ENCODE measurements around the gene PTPRN2. TPM values are rescaled to one million over a fixed set of nuclear protein-coding genes. Genes with fewer than 3 reads are reported as not detected.

The PTPRN2 gene
- total RNA-seq, 1 experiment from 2014 or later, result 1.1 TPM

DNA sequence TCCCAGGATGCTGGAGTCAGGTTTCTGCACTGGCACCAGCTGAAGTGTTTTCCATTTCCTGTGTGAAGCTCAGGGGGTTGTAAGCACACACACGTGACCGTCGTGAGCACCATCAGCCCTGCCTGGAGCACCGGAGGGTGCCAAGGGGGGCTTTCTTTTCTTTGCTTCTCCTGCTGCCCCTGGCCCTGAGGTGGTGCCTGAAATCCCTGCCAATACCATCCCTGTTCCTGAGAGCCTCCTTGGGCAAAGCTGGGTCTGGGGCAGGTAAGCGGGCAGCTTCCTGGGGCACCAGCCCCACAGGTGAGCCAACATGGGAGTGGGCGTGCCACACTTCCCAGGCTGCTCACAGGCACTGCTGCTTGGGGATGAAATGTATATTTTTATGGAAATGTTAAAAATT, 657.2 kb downstream of the PTPRN2 start:
- ChIA-PET POLR2A (no interaction called here), CTCF (no interaction called here)
- DNase-seq (ENCODE audit: low read depth, low spot score), result no peak
- Histone ChIP-seq H3K27me3 (ENCODE audit: control insufficient read depth, insufficient read depth, low read length) (peaks cover 3% of the 10 kb centered on the region; the same call in 1 of the 2 replicates), H3K36me3 (ENCODE audit: control insufficient read depth, insufficient read depth, low read length) (no peaks in the 10 kb centered on the region), H3K27ac (ENCODE audit: low read length) (no peak overlapping the region), H3K4me3 (ENCODE audit: low read depth in 2 of 2, low read length in 2 of 2) (no peak overlapping the region), H3K4me1 (ENCODE audit: control insufficient read depth, insufficient read depth, low read length) (no peaks in the 10 kb centered on the region), H3K9me3 (ENCODE audit: control insufficient read depth, insufficient read depth, low read depth, low read length) (peaks cover 14% of the 10 kb centered on the region; the same call in 1 of the 2 replicates)
- intact Hi-C loops (cut with micrococcal nuclease; ENCODE audit: unreplicated experiment) (no loop called here), in situ Hi-C loops (cut with HindIII; ENCODE audit: low pct_unique_long_range_greater_than_20kb, low sequenced_read_pairs) (no loop called here)
- TF ChIP-seq, protein P1, sequence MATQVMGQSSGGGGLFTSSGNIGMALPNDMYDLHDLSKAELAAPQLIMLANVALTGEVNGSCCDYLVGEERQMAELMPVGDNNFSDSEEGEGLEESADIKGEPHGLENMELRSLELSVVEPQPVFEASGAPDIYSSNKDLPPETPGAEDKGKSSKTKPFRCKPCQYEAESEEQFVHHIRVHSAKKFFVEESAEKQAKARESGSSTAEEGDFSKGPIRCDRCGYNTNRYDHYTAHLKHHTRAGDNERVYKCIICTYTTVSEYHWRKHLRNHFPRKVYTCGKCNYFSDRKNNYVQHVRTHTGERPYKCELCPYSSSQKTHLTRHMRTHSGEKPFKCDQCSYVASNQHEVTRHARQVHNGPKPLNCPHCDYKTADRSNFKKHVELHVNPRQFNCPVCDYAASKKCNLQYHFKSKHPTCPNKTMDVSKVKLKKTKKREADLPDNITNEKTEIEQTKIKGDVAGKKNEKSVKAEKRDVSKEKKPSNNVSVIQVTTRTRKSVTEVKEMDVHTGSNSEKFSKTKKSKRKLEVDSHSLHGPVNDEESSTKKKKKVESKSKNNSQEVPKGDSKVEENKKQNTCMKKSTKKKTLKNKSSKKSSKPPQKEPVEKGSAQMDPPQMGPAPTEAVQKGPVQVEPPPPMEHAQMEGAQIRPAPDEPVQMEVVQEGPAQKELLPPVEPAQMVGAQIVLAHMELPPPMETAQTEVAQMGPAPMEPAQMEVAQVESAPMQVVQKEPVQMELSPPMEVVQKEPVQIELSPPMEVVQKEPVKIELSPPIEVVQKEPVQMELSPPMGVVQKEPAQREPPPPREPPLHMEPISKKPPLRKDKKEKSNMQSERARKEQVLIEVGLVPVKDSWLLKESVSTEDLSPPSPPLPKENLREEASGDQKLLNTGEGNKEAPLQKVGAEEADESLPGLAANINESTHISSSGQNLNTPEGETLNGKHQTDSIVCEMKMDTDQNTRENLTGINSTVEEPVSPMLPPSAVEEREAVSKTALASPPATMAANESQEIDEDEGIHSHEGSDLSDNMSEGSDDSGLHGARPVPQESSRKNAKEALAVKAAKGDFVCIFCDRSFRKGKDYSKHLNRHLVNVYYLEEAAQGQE (IDR thresholded peaks at IDR 0.05; ENCODE audit: insufficient read depth in 1 of 2, low read depth in 2 of 2, low read length in 1 of 2), result no peak
- TF ChIP-seq POLR2AphosphoS5 (IDR thresholded peaks at IDR 0.05; ENCODE audit: low read depth, low read length) (no peak), TCF7L2 (IDR thresholded peaks at IDR 0.05; ENCODE audit: low read depth, low read length) (no peak), SIN3A (IDR thresholded peaks at IDR 0.05; ENCODE audit: borderline replicate concordance, insufficient read depth, low read depth, low read length) (no peak)
- TF ChIP-seq, protein P2, sequence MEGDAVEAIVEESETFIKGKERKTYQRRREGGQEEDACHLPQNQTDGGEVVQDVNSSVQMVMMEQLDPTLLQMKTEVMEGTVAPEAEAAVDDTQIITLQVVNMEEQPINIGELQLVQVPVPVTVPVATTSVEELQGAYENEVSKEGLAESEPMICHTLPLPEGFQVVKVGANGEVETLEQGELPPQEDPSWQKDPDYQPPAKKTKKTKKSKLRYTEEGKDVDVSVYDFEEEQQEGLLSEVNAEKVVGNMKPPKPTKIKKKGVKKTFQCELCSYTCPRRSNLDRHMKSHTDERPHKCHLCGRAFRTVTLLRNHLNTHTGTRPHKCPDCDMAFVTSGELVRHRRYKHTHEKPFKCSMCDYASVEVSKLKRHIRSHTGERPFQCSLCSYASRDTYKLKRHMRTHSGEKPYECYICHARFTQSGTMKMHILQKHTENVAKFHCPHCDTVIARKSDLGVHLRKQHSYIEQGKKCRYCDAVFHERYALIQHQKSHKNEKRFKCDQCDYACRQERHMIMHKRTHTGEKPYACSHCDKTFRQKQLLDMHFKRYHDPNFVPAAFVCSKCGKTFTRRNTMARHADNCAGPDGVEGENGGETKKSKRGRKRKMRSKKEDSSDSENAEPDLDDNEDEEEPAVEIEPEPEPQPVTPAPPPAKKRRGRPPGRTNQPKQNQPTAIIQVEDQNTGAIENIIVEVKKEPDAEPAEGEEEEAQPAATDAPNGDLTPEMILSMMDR (IDR thresholded peaks at IDR 0.05), result no peak
- no peak for ATAC-seq
- BruUV-seq (replicated peaks), result no TSS peak

DNA sequence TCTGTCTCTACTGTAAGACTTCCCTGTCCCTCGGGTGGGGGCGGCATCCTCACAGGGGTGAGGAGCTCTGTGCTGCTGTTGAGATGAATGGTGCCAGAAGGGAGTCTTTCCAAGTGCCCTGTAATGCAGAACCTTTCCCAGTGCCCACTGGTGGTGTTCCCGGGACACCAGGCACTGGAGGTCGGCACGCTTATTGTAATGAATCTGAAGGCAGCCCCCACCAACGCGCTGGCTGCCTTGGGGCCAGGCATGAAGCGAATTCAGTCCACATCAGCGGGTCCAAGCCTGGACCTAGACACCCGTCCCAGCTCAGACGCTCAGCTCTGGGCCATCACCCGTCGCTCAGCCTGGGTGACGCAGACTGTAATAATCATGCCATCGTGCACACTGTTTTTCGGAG, 658.0 kb downstream of the PTPRN2 start:
- Histone ChIP-seq H3K9me3 (ENCODE audit: control insufficient read depth, insufficient read depth, low read depth, low read length) (peaks cover 11% of the 10 kb centered on the region; the same call in 1 of the 2 replicates), H3K27ac (ENCODE audit: low read length) (no peak overlapping the region), H3K36me3 (ENCODE audit: control insufficient read depth, insufficient read depth, low read length) (no peaks in the 10 kb centered on the region), H3K4me3 (ENCODE audit: low read depth in 2 of 2, low read length in 2 of 2) (no peak overlapping the region), H3K4me1 (ENCODE audit: control insufficient read depth, insufficient read depth, low read length) (no peaks in the 10 kb centered on the region), H3K27me3 (ENCODE audit: control insufficient read depth, insufficient read depth, low read length) (no peaks in the 10 kb centered on the region; the same call in 1 of the 2 replicates)
- BruUV-seq (replicated peaks), result no TSS peak
- POLR2A ChIA-PET, result no interaction called here
- TF ChIP-seq SIN3A (IDR thresholded peaks at IDR 0.05; ENCODE audit: borderline replicate concordance, insufficient read depth, low read depth, low read length) (no peak), POLR2AphosphoS5 (IDR thresholded peaks at IDR 0.05; ENCODE audit: low read depth, low read length) (no peak), TCF7L2 (IDR thresholded peaks at IDR 0.05; ENCODE audit: low read depth, low read length) (no peak)
- TF ChIP-seq, protein P1 (IDR thresholded peaks at IDR 0.05; ENCODE audit: insufficient read depth in 1 of 2, low read depth in 2 of 2, low read length in 1 of 2), result no peak
- TF ChIP-seq, protein P2 (IDR thresholded peaks at IDR 0.05), result no peak
- ATAC-seq, result no peak
- in situ Hi-C loops (cut with HindIII; ENCODE audit: low pct_unique_long_range_greater_than_20kb, low sequenced_read_pairs), result no loop called here
- CTCF ChIA-PET, result no interaction called here
- intact Hi-C loops (cut with micrococcal nuclease; ENCODE audit: unreplicated experiment), result no loop called here
- no peak for DNase-seq (ENCODE audit: low read depth, low spot score)
